Glutamatergic neuron (in vitro differentiated cells): Measurements from ENCODE around the gene ZNF385A. TPM values are rescaled to one million over a fixed set of nuclear protein-coding genes. Genes with fewer than 3 reads are reported as not detected.
"Not testable (repeated sequence)": the region's sequence is repeated elsewhere in the genome, so short reads cannot be mapped to it uniquely, and the experiment has no call there.

Source experiments
- DNase-seq: peaks from one replicate; pipeline ENCODE4 v3.0.0; 2022
- H3K27ac Mint-ChIP-seq: one replicate; pipeline ENCODE4 v1.8.0; 2020; ENCODE audit warnings: mild to moderate bottlenecking, mixed read lengths, inconsistent platforms; ENCODE audit not compliant: unreplicated experiment
- H3K27me3 Mint-ChIP-seq: one replicate; pipeline ENCODE4 v1.8.0; 2020; ENCODE audit warnings: mild to moderate bottlenecking, moderate library complexity, mixed read lengths, inconsistent platforms; ENCODE audit not compliant: unreplicated experiment
- H3K36me3 Mint-ChIP-seq: one replicate; pipeline ENCODE4 v1.8.0; 2020; ENCODE audit warnings: mild to moderate bottlenecking, mixed read lengths, inconsistent platforms; ENCODE audit not compliant: unreplicated experiment
- H3K4me1 Mint-ChIP-seq: one replicate; pipeline ENCODE4 v1.8.0; 2020; ENCODE audit warnings: mild to moderate bottlenecking, low read depth, mixed read lengths, inconsistent platforms; ENCODE audit not compliant: unreplicated experiment
- H3K4me3 Mint-ChIP-seq: one replicate; pipeline ENCODE4 v1.8.0; 2020; ENCODE audit warnings: mild to moderate bottlenecking, mixed read lengths, inconsistent platforms; ENCODE audit not compliant: unreplicated experiment
- H3K9me3 Mint-ChIP-seq: one replicate; pipeline ENCODE4 v1.8.0; 2020; ENCODE audit warnings: mild to moderate bottlenecking, moderate library complexity, mixed read lengths, inconsistent platforms; ENCODE audit not compliant: unreplicated experiment
- total RNA-seq: library from RNA; stranded (reverse); fragmentation: NEBNext Ultra II Directional; extraction: Animal tissue kit (Norgen Biotek cat#: 25700); gene quantifications from one replicate; pipeline ENCODE4 v1.2.1, GENCODE V29; 2021; ENCODE audit not compliant: unreplicated experiment
- TF ChIP-seq, protein P1 (sequence below): fragments of 200-600 bp; sonication (generic); IDR thresholded peaks from one replicate; pipeline ENCODE4 v1.5.0; 2021; ENCODE audit not compliant: partially characterized antibody, unreplicated experiment

ZNF385A gene
- total RNA-seq, 1 donor from 2014 or later: 26.6 TPM

DNA sequence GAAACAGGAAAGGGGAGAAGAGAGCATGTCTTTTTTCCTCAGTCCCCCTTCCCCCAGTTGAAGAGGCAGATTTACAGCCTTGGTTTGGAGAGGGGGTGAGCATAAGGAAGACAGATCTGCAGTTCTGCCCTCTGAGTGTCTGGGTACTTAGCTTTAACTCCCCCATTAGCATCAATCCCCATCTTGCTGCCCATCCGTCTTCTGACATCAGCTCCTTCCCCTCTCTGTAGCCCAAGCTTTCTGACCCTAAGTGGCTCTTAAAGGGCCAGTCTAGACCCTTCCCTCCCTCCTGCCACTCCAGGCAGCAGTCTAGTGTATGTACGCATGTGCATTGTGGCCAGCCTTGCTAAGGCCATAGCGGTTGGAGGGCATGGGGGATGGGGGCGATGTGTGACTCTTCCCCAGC is 27.6 kb downstream of the ZNF385A start:
- H3K4me1 Mint-ChIP-seq: peaks cover 41% of the 10 kb centered on the region
- no peak for DNase-seq
- peaks cover 7% of the 10 kb centered on the region for H3K9me3 Mint-ChIP-seq
- TF ChIP-seq, protein P1, sequence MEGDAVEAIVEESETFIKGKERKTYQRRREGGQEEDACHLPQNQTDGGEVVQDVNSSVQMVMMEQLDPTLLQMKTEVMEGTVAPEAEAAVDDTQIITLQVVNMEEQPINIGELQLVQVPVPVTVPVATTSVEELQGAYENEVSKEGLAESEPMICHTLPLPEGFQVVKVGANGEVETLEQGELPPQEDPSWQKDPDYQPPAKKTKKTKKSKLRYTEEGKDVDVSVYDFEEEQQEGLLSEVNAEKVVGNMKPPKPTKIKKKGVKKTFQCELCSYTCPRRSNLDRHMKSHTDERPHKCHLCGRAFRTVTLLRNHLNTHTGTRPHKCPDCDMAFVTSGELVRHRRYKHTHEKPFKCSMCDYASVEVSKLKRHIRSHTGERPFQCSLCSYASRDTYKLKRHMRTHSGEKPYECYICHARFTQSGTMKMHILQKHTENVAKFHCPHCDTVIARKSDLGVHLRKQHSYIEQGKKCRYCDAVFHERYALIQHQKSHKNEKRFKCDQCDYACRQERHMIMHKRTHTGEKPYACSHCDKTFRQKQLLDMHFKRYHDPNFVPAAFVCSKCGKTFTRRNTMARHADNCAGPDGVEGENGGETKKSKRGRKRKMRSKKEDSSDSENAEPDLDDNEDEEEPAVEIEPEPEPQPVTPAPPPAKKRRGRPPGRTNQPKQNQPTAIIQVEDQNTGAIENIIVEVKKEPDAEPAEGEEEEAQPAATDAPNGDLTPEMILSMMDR: no peak
- peak overlapping the region; percentile 69 for H3K27ac Mint-ChIP-seq
- no peaks in the 10 kb centered on the region for H3K36me3 Mint-ChIP-seq
- H3K4me3 Mint-ChIP-seq: peak overlapping the region; percentile 56
- peaks cover 9% of the 10 kb centered on the region for H3K27me3 Mint-ChIP-seq

DNA sequence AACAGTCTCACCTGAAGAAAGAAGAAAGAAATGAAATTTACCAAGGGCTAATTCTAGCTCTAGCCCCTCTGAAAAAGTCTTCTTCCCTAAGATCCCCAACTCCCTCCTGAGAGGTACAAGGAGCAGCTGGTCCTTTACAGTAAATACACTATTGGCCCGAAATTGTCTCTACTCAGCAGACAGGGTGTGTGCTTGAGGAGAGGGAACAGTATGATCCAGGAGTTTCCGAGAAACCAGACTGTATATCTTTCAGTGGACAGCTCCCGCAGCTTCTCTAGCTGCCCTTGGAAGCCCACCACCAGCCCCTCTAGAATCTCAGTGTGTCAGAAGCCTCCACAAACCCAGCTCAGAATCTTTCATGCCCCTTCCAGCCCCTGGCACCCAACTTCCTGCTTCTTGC is 28.3 kb downstream of the ZNF385A start:
- peaks cover 3% of the 10 kb centered on the region for H3K36me3 Mint-ChIP-seq
- peaks cover 48% of the 10 kb centered on the region for H3K4me1 Mint-ChIP-seq
- peak overlapping the region; percentile 56 for H3K4me3 Mint-ChIP-seq
- DNase-seq: no peak
- peaks cover 7% of the 10 kb centered on the region for H3K9me3 Mint-ChIP-seq
- TF ChIP-seq, protein P1: no peak
- H3K27me3 Mint-ChIP-seq: peaks cover 11% of the 10 kb centered on the region
- peak overlapping the region; percentile 29 for H3K27ac Mint-ChIP-seq

DNA sequence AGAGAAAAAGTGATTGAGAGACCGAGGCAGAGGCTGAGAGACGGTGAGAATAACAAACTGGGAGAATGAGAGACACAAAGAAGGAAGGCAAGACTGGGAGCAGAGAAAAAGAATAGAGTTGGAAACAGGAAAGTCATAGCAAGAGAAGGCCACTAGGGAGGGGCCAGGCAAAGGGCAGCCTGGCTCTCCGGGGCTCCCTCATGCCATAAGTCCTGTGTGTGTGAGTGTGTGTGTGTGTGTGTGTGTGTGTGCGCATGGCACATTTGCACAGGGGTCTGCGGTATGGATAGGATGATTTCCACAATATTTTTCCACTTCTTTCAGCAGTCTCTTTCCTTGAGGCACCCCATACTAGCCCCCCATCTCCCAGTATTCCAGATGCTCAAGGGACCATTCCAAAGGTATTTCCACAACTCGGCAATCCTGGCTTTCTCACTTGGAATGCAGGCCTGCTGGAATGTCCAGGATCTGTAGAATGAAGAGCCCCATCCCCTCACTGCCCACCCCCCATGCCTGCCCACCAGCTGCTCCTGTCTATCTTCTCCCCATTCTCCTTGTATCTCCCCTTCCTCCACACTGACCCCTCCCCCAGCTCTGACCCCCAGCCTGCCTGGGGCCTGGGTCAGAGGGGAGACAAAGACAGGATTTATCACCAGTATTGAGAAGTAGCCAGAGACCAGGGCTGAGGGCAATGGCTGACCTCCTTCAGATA is 29.3 kb downstream of the ZNF385A start:
- DNase-seq: no peak

DNA sequence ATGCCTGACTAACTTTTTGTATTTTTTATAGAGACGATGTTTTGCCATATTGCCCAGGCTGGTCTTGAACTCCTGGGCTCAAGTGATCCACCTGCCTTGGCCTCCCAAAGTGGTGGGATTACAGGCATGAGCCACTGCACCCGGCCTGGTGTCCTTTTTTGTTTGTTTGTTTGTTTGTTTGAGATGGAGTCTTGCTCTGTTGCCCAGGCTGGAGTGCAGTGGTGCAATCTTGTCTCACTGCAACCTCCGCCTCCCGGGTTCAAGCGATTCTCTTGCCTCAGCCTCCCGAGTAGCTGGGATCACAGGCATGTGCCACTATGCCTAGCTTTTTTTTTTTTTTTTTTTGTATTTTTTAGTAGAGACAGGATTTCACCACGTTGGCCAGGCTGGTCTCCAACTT is 30.3 kb downstream of the ZNF385A start:
- DNase-seq, H3K4me3 Mint-ChIP-seq, H3K36me3 Mint-ChIP-seq, H3K9me3 Mint-ChIP-seq, H3K27ac Mint-ChIP-seq: not testable (repeated sequence)
- peaks cover 11% of the 10 kb centered on the region for H3K27me3 Mint-ChIP-seq
- H3K4me1 Mint-ChIP-seq: peaks cover 57% of the 10 kb centered on the region

More for the DNA sequence above, 29.3 kb downstream of the ZNF385A start:
- H3K27me3 Mint-ChIP-seq: peaks cover 11% of the 10 kb centered on the region
- peaks cover 11% of the 10 kb centered on the region for H3K9me3 Mint-ChIP-seq
- H3K27ac Mint-ChIP-seq: peak overlapping the region; percentile 77
- H3K36me3 Mint-ChIP-seq: peaks cover 8% of the 10 kb centered on the region
- H3K4me3 Mint-ChIP-seq: peak overlapping the region; percentile 74
- TF ChIP-seq, protein P1: no peak
- H3K4me1 Mint-ChIP-seq: peaks cover 50% of the 10 kb centered on the region

- peak; percentile 38 for DNase-seq
- H3K4me3 Mint-ChIP-seq: peak overlapping the region; percentile 86
These were observed 31.4 kb downstream of the ZNF385A start for GRCh38 chr12:54352891-54353874.

More at GRCh38 chr12:54352891-54353874, 31.4 kb downstream of the ZNF385A start:
- Mint-ChIP-seq H3K4me1 (peaks cover 59% of the 10 kb centered on the region), H3K27me3 (peaks cover 11% of the 10 kb centered on the region), H3K9me3 (peaks cover 10% of the 10 kb centered on the region), H3K27ac (peak overlapping the region; percentile 57), H3K36me3 (peaks cover 8% of the 10 kb centered on the region)
- TF ChIP-seq, protein P1: no peak
